HL-60/S4 treated with retinoic acid at 250 ng/mL for 4 days and 3 days (cell line): Measurements from ENCODE around the gene BAIAP3.

Experiments
- in situ Hi-C: fragments of 300-500 bp; cut with MboI; formaldehyde crosslinking; loops from 2 replicates; pipeline ENCODE4 v1.7.0; 2022; ENCODE audit warnings: low sequenced_read_pairs

BAIAP3 gene

DNA sequence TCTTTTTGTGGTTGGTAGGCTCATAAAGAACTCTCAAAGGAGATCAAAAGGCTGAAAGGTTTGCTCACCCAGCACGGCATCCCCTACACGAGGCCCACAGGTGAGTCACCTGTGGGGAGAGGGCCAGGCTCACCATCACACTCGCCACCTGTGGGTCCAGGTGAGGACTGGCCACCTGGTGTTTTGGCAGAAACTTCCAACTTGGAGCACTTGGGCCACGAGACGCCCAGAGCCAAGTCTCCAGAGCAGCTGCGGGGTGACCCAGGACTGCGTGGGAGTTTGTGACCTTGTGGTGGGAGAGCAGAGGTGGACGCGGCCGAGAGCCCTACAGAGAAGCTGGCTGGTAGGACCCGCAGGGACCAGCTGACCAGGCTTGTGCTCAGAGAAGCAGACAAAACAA, 29.4 kb downstream of the BAIAP3 start:
- in situ Hi-C loops = no loop called here

DNA sequence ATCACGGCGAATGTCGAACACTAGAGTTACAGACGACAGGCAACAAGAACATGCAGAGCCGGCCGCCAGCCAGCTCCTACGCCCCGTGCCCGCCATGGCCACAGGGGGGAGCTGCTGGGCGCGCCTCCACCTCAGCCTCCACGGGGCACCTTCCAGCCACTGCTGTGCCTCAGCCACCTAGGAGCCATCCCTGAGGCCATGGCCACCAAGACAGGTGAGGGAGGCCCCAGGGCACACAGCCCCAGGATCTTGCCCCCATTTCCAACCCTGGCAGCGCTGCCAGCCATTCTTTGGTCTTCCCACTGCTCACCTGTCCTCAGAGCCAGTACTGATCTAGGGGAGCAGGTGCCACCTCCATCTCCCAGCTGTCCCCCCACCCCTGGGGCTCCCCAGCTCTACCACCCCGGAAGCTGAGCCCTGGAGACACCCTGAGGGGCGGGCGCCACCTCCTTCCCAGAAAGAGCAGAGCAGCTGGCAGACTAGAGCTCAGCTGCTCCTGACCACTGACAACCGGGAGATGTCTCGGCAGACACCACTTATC, 30.1 kb downstream of the BAIAP3 start:
- in situ Hi-C loops = no loop called here

- in situ Hi-C loops = no loop called here
Observed at GRCh38 chr16:1364510-1364909, 31.1 kb downstream of the BAIAP3 start.

GRCh38 chr16:1366060-1366711, 32.7 kb downstream of the BAIAP3 start:
- in situ Hi-C loops = no loop called here

DNA sequence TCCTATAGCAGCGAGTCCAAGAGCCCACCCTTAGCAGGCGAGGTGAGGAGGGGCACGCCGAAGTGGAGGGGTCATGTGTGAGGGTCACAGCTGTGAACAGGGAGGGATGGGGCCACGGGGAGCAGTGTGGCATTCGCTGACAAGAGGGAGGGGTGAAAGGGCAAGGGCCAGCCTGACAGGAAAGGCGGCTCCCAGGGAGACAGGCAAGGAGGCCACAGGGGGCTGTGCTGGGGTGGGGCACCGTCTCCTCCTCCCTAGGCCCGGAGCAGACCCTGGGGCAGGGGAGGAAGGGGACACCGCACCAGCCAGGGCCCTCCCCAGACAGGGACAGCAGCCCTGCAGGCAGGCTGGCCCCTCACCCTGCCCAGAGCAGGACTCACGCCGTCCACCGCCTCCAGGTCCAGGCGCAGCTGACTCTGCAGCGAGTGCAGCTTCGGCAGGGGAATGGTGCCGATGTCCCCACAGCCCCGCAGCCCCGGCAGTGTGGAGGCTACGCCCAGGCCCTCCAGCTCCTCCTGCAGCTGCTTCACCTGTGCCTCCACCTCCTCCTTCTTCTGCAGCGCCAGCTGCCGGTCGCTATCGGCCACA, 33.4 kb downstream of the BAIAP3 start:
- in situ Hi-C loops = no loop called here

GRCh38 chr16:1367486-1368174, 34.2 kb downstream of the BAIAP3 start:
- in situ Hi-C loops = no loop called here

- in situ Hi-C loops = no loop called here
Observed at GRCh38 chr16:1371054-1371978, 37.9 kb downstream of the BAIAP3 start.

GRCh38 chr16:1372292-1372950, 39.0 kb downstream of the BAIAP3 start:
- in situ Hi-C loops = no loop called here

GRCh38 chr16:1374418-1375297, 41.2 kb downstream of the BAIAP3 start:
- in situ Hi-C loops = no loop called here

GRCh38 chr16:1375298-1375640, 41.8 kb downstream of the BAIAP3 start:
- in situ Hi-C loops = no loop called here

DNA sequence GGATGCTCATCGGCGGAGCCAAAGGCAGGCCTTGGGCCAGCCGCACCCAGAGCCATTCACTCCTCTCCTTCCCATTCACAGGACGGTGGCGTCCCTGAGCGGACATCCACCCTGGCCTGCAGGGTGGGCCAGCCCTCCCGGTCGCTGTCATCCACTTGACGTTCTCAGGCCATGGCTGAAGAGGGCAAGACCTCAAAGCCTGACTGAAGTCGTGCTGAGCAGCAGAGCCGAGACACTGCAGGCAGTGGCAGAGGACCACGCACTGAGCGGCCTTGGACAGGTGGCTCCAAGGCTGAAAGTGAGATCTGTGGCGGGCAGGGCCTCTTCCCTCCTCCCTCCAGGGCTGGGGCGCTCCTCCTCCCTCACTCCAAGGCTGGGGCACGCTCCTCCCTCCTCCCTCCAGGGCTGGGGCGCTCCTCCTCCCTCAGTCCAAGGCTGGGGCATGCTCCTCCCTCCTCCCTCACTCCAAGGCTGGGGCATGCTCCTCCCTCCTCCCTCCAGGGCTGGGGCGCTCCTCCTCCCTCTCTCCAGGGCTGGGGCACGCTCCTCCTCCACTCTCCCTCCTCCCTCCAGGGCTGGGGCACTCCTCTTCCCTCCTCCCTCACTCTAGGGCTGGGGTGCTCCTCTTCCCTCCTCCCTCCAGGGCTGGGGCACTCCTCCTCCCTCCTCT, 42.4 kb downstream of the BAIAP3 start:
- in situ Hi-C loops = no loop called here

DNA sequence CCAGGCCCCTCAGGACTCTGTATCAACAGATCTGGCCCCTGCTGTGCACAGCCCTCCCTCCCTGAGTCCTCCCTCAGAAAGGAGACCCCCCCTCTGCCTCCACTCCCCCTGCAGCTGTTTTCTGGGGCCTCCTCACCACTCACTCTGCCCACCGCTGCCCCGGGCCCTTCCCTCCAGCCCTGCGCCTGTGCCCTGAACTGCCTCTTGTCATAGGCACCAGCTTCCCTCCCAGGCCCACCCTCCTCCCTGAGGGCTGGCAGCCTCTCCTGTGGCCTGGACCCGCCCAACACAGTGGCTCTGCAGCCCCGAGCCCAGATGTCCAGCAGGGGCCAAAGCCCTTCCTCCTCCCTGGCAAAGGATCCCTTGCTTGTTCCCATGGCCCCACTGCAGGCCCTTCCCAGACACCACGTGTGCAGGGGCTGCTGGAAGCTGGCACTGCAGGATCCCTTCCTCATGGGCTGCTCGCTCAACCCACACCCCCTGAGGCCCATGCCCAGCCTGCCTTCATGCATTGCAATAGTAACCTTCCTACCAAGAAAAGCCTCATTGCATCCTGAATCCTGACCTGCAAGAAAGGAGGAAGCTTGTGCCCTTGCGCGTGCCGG, 44.1 kb downstream of the BAIAP3 start:
- in situ Hi-C loops = no loop called here

DNA sequence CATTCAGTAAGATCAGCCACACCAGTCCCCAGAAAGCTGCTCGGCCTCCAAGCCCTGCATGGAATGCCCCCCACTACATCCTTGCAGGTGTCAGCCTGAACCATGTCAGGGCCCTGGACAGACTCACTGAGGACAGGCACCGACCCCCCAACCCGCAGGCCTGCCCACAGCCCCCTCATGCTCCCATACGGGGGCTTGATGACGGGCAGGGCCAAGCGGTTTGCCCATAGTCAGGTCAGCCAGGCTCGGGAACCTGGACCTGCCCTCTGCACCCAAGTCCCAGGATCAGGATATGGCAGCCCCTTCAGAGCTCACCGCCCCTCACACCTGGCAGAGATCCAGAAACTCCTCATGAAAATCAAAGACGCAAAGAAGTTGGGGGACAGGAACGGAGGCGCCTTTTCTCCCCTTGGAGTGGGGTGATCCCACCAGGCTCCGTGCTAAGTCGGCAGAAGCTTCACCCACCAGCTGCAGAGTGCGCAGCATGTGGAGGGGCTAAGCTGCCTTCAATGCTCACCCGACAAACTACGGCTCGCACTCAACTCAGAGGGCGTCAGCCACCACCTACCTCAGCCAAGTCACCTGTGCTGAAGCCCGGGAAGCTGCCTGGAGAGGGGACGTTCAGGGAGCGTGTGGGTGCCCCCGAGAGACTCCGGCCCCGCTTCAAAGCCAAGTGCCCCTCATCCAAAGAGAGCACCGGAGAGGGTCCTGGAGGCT, 44.8 kb downstream of the BAIAP3 start:
- in situ Hi-C loops = no loop called here

DNA sequence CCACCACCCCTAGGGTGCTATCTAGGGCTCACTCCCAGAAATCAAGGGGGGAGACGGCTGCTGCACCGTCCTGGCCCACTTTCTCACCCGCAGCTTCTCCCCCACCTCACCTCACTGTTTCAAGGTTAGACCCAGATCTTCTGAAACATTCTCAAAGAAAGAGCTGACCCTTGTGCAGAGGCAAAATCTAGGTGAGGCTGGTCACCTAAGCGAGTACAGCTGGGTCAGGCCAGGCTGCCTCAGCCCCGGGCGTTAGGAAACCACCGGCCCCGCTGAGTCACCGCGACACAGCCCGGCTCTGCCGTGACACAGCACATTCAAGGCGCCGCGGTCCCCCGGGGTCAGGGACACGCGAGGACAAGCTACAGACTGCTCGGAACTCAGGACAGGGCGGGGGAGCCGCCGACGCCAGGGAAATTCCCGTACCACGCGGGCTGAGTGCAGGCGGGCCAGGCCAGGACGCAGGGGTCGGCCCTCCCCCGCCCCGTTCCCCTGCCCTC, 45.4 kb downstream of the BAIAP3 start:
- in situ Hi-C loops = no loop called here

DNA sequence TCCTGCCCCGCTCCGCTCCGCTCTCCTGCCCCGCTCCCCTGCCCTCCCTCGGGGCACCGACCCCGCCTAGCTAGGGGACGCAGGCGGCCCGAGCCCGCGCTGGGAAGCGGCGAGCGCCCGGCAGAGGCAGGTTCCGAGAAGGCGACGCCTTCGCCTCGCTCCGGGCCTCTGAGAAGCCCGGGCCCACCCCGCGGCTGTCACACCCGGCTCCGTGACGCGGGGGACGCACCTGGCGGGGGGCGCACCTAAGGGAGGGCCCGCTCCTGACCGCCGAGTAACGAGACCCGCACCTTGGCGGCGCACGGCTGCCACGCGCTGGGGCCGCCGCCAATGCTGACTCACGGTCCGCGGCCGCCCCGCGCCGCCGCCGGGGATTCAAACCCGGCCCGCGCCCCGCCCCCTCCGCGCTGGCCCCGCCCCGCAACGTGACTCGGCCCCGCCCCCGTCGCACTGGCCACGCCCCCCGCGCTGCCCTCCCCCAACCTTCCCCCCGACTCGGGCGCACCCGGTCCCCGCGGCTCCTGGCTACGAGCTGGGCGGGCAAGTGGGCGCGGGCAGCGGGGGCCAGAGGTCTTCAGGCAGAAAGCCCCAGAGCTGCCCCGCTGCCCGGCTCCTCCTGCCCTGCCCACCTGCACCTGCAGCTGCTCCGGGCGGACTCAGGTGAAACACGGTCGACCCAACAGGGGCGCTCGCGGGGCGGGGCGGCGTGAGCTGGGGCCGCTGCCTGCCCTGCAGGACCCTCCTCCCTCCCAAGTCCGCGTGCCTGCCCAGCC, 46.0 kb downstream of the BAIAP3 start:
- in situ Hi-C loops = no loop called here

- in situ Hi-C loops = no loop called here
Observed at GRCh38 chr16:1380195-1380594, 46.8 kb downstream of the BAIAP3 start.
